IMR-90 (cell line): ENCODE measurements around the gene NKAIN2. TPM values are rescaled to one million over a fixed set of nuclear protein-coding genes. Genes with fewer than 3 reads are reported as not detected.

ENCODE experiments used
- ATAC-seq: fragments of 200-7000 bp; cut with Tn5 transposase; 2 replicates; pipeline ENCODE4 v1.9.1; 2020; ENCODE audit warnings: low read depth, mild to moderate bottlenecking, moderate library complexity
- BruUV-seq: library from RNA; stranded (reverse); fragments of 400-500 nt; replicated peaks from 2 replicates; lab custom pipeline; 2021; lab: Mats Ljungman, UMichigan
- CTCF ChIA-PET: fragments of 300-600 bp; formaldehyde crosslinking; extraction: SDS; loops from one replicate; lab custom pipeline; 2021; ENCODE audit warnings: antibody characterized with exemption; lab: Yijun Ruan, JAX
- POLR2A ChIA-PET: fragments of 300-600 bp; sonication (Branson Sonifier 250); formaldehyde crosslinking; loops from one replicate; lab custom pipeline; 2022; ENCODE audit warnings: antibody characterized with exemption; ENCODE audit not compliant: unreplicated experiment; lab: Charles Lee
- DNase-seq: peaks from one replicate; pipeline ENCODE4 v3.0.0; 2013
- H2AFZ ChIP-seq: replicated peaks from 2 replicates; pipeline ENCODE3; 2013; ENCODE audit warnings: low read length, mild to moderate bottlenecking; ENCODE audit not compliant: poor library complexity
- H2AK5ac ChIP-seq: 2 replicates; pipeline ENCODE4 v1.6.1; 2013; ENCODE audit warnings: low read depth, low read length, inconsistent platforms
- H2AK9ac ChIP-seq: replicated peaks from 2 replicates; pipeline ENCODE3; 2013; ENCODE audit warnings: mild to moderate bottlenecking, low read depth, low read length, moderate library complexity; ENCODE audit not compliant: poor library complexity
- H2BK120ac ChIP-seq: 2 replicates; pipeline ENCODE4 v1.6.1; 2013; ENCODE audit warnings: low read depth, low read length, inconsistent platforms
- H2BK15ac ChIP-seq: 3 replicates; pipeline ENCODE4 v1.6.1; 2013; ENCODE audit warnings: low read depth, low read length, inconsistent platforms
- H2BK20ac ChIP-seq: 2 replicates; pipeline ENCODE4 v1.6.1; 2013; ENCODE audit warnings: low read depth, mild to moderate bottlenecking, inconsistent platforms, low read length, moderate library complexity
- H2BK5ac ChIP-seq: 2 replicates; pipeline ENCODE4 v1.6.1; 2013; ENCODE audit warnings: mild to moderate bottlenecking, low read depth, low read length, inconsistent platforms; ENCODE audit not compliant: poor library complexity, severe bottlenecking
- H3K14ac ChIP-seq: replicated peaks from 2 replicates; pipeline ENCODE4 v1.6.1; 2013; ENCODE audit warnings: low read depth, low read length, inconsistent platforms
- H3K18ac ChIP-seq: 2 replicates; pipeline ENCODE4 v1.6.1; 2013; ENCODE audit warnings: low read depth, low read length, control low read depth
- H3K23ac ChIP-seq: 2 replicates; pipeline ENCODE4 v1.6.1; 2013; ENCODE audit warnings: low read depth, low read length, inconsistent platforms
- H3K27ac ChIP-seq: 2 replicates; pipeline ENCODE4 v1.5.1; 2013; ENCODE audit warnings: mild to moderate bottlenecking, control low read depth, low read length; ENCODE audit not compliant: insufficient read depth
- H3K27me3 ChIP-seq: 2 replicates; pipeline ENCODE4 v1.6.1; 2013; ENCODE audit warnings: low read length; ENCODE audit not compliant: control insufficient read depth, insufficient read depth
- H3K36me3 ChIP-seq: 2 replicates; pipeline ENCODE4 v1.6.1; 2013; ENCODE audit warnings: low read length, mixed read lengths; ENCODE audit not compliant: control insufficient read depth, insufficient read depth
- H3K4ac ChIP-seq: 2 replicates; pipeline ENCODE4 v1.6.1; 2013; ENCODE audit warnings: low read depth, low read length, inconsistent platforms
- H3K4me1 ChIP-seq: 2 replicates; pipeline ENCODE4 v1.6.1; 2013; ENCODE audit warnings: low read length, mixed read lengths; ENCODE audit not compliant: control insufficient read depth, insufficient read depth
- H3K4me2 ChIP-seq: 2 replicates; pipeline ENCODE4 v1.6.1; 2013; ENCODE audit warnings: low read depth, mild to moderate bottlenecking, control low read depth, low read length, moderate library complexity
- H3K4me3 ChIP-seq: 2 replicates; pipeline ENCODE4 v1.5.1; 2013; ENCODE audit warnings: low read depth, mild to moderate bottlenecking, control low read depth, low read length, moderate library complexity; ENCODE audit not compliant: insufficient read depth
- H3K56ac ChIP-seq: 2 replicates; pipeline ENCODE4 v1.6.1; 2013; ENCODE audit warnings: low read length, inconsistent platforms; ENCODE audit not compliant: insufficient read depth; ENCODE audit errors: extremely low read depth
- H3K79me1 ChIP-seq, 2 experiments: 2 replicates each; pipeline ENCODE4 v1.6.1; 2013; ENCODE audit warnings: low read length in 2 of 2, inconsistent platforms in 1 of 2, low read depth in 1 of 2
- H3K9ac ChIP-seq: 2 replicates; pipeline ENCODE4 v1.6.1; 2013; ENCODE audit warnings: low read depth, low read length, control low read depth
- H3K9me1 ChIP-seq: 2 replicates; pipeline ENCODE4 v1.6.1; 2013; ENCODE audit warnings: low read length, inconsistent platforms; ENCODE audit not compliant: insufficient read depth
- H3K9me3 ChIP-seq: 2 replicates; pipeline ENCODE4 v1.6.1; 2013; ENCODE audit warnings: low read length; ENCODE audit not compliant: control insufficient read depth, insufficient read depth
- H4K20me1 ChIP-seq: 2 replicates; pipeline ENCODE4 v1.6.1; 2013; ENCODE audit warnings: low read length, inconsistent platforms; ENCODE audit not compliant: insufficient read depth
- H4K5ac ChIP-seq: 2 replicates; pipeline ENCODE4 v1.6.1; 2013; ENCODE audit warnings: mild to moderate bottlenecking, low read depth, low read length, control low read depth
- H4K8ac ChIP-seq, 2 experiments: 2 replicates each; pipeline ENCODE4 v1.6.1; 2013; ENCODE audit warnings: low read depth in 2 of 2, low read length in 2 of 2, control low read depth in 1 of 2, inconsistent platforms in 1 of 2
- H4K91ac ChIP-seq: 2 replicates; pipeline ENCODE4 v1.6.1; 2013; ENCODE audit warnings: low read depth, low read length, inconsistent platforms; ENCODE audit not compliant: insufficient read depth
- NFE2L2 ChIP-seq: fragments of 150-350 bp; IDR thresholded peaks from 2 replicates; pipeline ENCODE4 v1.6.1; 2016; ENCODE audit warnings: low read depth, mild to moderate bottlenecking, low read length
- POLR2A ChIP-seq: IDR thresholded peaks from 2 replicates; pipeline ENCODE4 v1.6.1; 2012; ENCODE audit warnings: mild to moderate bottlenecking, low read depth, low read length
- WGBS, 2 experiments: methylation state at CpG; one replicate each; pipeline versions ENCODE4 v1.1.5 to v1.1.7; 2013; ENCODE audit warnings: missing lambda C conversion rate in 2 of 2; ENCODE audit not compliant: insufficient read length in 1 of 2; ENCODE audit errors: extremely low coverage in 2 of 2; 5-methylcytosine and 5-hydroxymethylcytosine counted together
- dilution Hi-C: fragments of 300-500 bp; cut with HindIII; formaldehyde crosslinking; loops from one replicate; pipeline ENCODE4 v1.14.3; 2018; ENCODE audit warnings: low sequenced_read_pairs; ENCODE audit not compliant: unreplicated experiment
- in situ Hi-C: fragments of 300-500 bp; cut with MboI; formaldehyde crosslinking; loops from 3 replicates; pipeline ENCODE4 v1.14.3; 2019; ENCODE audit warnings: low sequenced_read_pairs, inconsistent platforms, mixed read lengths
- intact Hi-C: fragments of 100-400 bp; cut with micrococcal nuclease; formaldehyde crosslinking; loops from 2 replicates; pipeline ENCODE4 v1.10.0; 2022
- polyA plus RNA-seq, 3 experiments: library from polyadenylated mRNA; depleted of rRNA; stranded (reverse); fragments of >200 nt; gene quantifications; 2 replicates each; pipeline ENCODE4 v1.2.3, GENCODE V29; 2012; ENCODE audit warnings: low replicate concordance in 1 of 3
- total RNA-seq: library from RNA; depleted of rRNA; stranded (reverse); fragments of >200 nt; gene quantifications from 2 replicates; pipeline ENCODE4 v1.2.3, GENCODE V29; 2012

Gene NKAIN2
- total and polyA plus RNA-seq, 2 of the 4 experiments (the other 2 are of a cell fraction): not detected

DNA sequence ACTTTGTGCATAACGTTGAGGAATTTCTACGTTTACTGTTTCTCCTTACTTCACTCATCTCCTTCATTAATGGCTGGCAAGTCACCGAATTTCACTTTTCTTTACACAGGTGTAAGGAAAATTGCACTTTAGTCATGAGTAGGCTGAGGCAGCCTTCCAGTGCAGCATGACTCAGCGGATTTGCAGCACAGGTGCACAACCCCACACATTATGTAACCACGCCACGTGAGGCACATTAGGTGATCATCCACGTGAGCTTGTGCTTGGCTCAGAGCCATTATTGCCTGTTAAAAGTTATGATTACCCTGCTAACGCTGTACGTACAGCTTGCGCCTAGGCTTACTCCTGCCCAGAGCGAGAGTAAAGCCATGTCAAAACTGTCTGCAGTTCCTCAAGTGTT is 158.8 kb downstream of the NKAIN2 start:
- 17% methylated on average over 1 of the region's 11 CpGs; no CpG with 5 or more reads in 1 of the 2 experiments for WGBS, 2 experiments
- Histone ChIP-seq H2AK9ac (no peak overlapping the region), H3K9me3 (no peaks in the 10 kb centered on the region), H2BK5ac (no peak overlapping the region), H3K4ac (no peak overlapping the region), H2BK120ac (no peak overlapping the region), H4K8ac (no peak overlapping the region), H2AK5ac (no peak overlapping the region), H3K79me1 (no peaks in the 10 kb centered on the region), H3K4me2 (no peak overlapping the region), H3K4me3 (no peak overlapping the region), H2AFZ (no peak overlapping the region), H3K36me3 (no peaks in the 10 kb centered on the region), H3K27me3 (no peaks in the 10 kb centered on the region), H2BK20ac (no peak overlapping the region), H3K14ac (no peak overlapping the region), H4K5ac (no peak overlapping the region), H3K4me1 (no peaks in the 10 kb centered on the region), H3K9ac (no peak overlapping the region), H3K18ac (no peak overlapping the region), H3K56ac (no peak overlapping the region), H3K27ac (no peak overlapping the region), H3K9me1 (no peaks in the 10 kb centered on the region), H4K91ac (no peak overlapping the region), H2BK15ac (no peak overlapping the region), H4K20me1 (no peaks in the 10 kb centered on the region), H3K23ac (no peak overlapping the region)
- ChIA-PET CTCF (no interaction called here), POLR2A (no interaction called here)
- TF ChIP-seq NFE2L2 (peak; percentile 82), POLR2A (no peak)
- ATAC-seq (no peak), DNase-seq (no peak)
- in situ Hi-C loops: loop anchor here (10.0 kb wide), 1 partner anchor 158 kb away; the partner anchor contains the start of gene NKAIN2
- intact Hi-C loops: no loop called here
- no TSS peak for BruUV-seq
- dilution Hi-C loops: no loop called here
